Measurements from ENCODE around the gene DDIT3.
"Not testable (repeated sequence)": the region's sequence is repeated elsewhere in the genome, so short reads cannot be mapped to it uniquely, and the experiment has no call there.

Gene DDIT3

GRCh38 chr12:57511588-57512325 is 8.6 kb downstream of the DDIT3 start:
- no peak for DNase-seq

- no peak for DNase-seq
Observed at GRCh38 chr12:57511161-57511560, 9.2 kb downstream of the DDIT3 start.

- not testable (repeated sequence) for DNase-seq
Observed at GRCh38 chr12:57507796-57508195, 12.5 kb downstream of the DDIT3 start.

- not testable (repeated sequence) for DNase-seq
Observed at GRCh38 chr12:57506541-57506940, 13.8 kb downstream of the DDIT3 start.

GRCh38 chr12:57502311-57502969 is 17.9 kb downstream of the DDIT3 start:
- DNase-seq = not testable (repeated sequence)

GRCh38 chr12:57500213-57500612 is 20.1 kb downstream of the DDIT3 start:
- no peak for DNase-seq

DNA sequence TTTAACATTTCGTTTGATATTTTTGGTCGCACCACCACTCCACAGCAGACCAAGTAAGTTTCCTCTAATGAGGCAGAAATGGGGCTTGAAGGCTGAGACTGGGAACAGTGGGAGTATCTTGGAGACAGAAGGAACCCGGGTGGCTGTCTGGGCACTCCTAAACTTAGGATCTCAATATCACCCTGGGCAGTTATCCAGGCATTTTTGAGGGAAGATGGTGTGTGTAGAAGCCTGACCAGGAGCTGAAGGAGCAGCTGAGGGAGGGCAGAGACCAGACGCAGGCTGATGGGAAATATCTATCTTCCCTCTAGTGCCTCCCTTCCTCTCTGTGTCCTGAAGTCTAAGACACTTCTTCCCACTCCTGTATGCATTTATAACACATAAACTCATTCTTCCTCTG is 21.7 kb downstream of the DDIT3 start:
- no peak for DNase-seq

DNA sequence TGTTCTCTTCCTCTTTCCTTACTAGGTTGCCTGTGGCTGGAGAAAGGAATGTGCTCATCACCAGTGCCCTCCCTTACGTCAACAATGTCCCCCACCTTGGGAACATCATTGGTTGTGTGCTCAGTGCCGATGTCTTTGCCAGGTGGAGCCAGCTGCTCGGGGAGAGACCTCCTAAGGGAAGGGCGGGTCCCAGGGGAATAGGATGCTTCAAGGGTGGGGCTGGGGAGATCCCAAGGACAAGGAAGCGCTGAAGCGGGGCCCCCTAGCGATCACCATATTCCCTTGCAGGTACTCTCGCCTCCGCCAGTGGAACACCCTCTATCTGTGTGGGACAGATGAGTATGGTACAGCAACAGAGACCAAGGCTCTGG is 22.2 kb downstream of the DDIT3 start:
- no peak for DNase-seq

DNA sequence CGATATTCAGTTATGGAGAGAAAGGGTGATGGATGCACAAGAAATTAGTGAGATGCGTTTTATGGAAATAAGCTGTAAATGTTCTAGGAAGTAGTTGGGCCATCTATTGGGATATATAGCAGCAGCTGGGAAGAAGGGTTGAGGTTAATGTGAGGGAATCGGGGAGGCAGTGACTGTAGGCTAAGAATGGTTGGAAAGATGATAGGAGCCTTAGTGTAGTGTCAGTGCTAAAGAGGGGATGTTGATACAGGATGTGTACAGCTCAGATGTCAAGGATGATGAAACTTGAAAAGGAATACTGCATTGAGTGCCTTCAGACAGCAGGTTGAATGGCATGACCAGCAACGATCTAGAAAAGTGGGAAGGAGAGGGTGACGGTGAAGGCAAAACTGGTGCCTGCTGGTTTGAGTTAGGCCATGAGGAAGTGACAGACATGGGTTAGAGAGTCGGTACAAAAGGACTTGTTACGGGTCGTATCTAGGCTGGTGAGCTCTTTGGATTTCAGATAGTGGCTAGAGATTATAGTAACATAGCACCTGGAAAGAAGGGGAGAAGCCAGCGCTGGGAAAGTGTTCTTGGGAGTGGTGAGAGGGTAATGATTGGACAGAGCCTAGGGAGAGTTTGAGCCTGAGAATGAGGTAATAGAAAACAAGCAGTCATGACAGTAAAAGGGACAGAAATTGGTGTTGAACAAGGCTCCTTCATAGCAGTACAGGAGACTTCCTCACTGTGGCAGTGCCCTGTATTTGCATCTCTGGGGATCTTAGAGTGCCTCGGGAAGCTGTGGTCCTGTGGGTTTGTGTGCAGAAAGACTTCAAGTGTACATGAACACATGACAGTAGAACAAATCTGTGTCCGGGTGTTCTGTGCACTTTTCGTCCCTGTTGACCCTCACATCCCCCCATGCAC is 22.8 kb downstream of the DDIT3 start:
- DNase-seq = no peak

- no peak for DNase-seq
Observed at GRCh38 chr12:57496822-57497221, 23.5 kb downstream of the DDIT3 start.

GRCh38 chr12:57495051-57495701 is 25.1 kb downstream of the DDIT3 start:
- DNase-seq = not testable (repeated sequence)

DNA sequence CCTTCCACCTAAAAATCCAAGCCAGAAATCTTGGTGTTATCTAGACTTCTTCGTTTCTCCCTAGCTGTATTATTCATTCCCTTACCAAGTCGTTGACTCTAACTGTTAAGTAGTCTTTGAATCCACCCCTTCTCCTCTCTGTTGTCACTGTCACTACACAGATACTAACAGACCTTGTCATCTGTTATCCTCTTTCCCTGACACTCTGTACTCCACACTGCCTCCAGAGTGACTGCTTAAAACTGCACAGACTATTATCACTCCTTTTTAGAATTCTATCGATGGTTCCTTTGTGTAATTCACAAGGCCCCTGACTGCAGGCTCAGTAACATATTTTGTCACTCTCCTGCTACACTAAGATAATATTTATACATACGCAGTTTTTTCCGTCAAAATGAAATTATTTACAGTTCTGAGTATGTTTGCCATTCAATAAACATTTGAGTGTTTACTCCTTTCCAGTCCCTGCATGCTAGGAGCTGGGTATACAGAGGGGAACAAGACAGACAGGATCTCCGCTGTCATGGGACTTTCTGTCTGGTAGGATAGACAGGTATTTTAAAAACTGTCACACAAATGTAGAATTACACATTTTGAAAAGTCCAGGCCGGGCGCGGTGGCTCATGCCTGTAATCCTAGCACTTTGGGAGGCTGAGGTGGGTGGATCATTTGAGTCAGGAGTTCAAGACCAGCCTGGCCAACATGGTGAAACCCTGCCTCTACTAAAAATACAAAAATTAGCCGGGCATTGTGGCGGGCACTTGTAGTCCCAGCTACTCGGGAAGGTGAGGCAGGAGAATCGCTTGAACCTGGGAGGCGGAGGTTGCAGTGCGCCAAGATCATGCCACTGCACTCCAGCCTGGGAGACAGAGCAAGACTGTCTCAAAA is 28.7 kb downstream of the DDIT3 start:
- DNase-seq = no peak

GRCh38 chr12:57490126-57490525 is 30.2 kb downstream of the DDIT3 start:
- no peak for DNase-seq

DNA sequence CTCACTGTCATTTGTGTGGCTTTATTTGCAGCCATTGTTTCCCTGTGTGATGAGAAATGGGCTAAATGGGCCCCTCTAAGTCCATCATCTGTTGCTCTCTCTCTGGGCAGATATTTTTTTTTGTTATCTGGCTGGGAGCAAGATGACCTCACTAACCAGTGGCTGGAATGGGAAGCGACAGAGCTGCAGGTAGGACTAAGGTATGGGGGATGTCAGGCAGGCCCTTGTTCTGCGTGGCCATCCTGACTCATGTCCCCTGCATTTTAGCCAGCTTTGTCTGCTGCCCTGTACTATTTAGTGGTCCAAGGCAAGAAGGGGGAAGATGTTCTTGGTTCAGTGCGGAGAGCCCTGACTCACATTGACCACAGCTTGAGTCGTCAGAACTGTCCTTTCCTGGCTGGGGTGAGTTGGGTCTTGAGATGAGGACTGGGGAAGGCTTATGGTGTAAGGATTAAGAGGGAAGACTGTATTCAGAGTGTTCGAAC is 31.1 kb downstream of the DDIT3 start:
- no peak for DNase-seq

DNA sequence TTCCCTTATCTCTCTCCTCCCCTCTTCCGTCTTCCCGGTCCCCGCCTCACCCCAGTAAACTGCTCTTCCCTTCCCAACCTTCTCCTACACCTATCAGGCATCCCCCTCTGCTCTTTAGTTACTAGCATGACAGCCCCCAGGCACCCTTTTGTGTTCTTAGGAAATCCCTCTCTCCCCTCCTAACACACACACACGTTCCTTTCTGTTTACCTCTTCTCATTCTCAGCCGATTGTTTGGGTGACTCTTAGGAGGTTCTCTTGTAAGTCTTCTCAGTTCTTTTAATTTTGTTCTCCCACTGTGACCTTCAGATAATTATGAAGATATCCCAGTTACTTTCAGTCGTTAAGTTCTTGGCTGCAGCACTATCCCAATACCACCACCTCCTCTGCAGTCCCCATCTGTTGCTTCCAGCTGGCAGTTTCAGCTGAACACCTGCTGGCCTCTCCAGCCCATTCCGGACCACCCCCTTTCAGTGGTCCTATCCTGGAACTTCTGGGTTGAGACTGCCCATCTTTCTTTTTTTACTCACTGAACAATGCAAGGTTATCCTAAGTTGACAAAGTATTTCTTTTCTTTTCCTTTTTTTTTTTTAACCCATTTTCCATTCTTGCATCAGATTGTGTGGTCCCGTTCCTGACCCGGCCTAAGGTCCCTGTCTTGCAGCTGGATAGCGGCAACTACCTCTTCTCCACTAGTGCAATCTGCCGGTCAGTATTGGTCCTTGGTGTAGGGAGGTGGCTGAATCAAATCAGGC is 31.7 kb downstream of the DDIT3 start:
- no peak for DNase-seq

DNA sequence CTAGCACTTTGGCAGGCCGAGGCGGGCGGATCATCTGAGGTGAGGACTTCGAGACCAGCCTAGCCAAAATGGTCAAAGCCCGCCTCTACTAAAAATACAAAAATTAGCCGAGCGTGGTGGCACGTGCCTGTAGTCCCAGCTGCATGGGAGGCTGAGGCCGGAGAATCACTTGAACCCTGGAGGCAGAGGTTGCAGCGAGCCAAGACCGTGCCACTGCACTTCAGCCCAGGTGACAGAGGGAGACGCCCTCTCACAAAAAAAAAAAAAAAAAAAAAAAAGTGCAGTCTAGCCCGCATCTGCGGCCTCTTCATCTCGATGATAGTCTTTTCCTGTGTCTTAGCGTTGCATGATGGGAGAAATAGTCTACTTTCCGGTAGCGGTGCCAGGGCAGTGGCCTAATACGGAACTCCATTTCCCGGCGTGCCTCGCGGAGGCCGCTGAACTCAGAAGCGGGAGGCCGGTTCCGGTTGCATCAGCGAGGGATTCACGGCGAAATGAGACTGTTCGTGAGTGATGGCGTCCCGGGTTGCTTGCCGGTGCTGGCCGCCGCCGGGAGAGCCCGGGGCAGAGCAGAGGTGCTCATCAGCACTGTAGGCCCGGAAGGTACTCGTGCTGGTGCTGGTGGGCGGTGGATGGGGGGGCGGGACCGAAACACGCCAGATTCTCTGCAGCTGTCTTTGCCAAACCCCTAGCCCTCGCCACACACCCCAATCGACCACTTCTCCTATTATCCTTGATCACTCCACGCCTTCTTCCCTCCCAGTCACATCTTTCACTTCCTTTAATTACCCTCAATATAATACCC is 32.5 kb downstream of the DDIT3 start, which contains the start of gene MARS1:
MARS1 (plus strand) TSS at position 472 of the 805 bp plus-strand sequence; CDS start at position 495, 23 bp downstream.
- peak; percentile 97 for DNase-seq

- no peak for DNase-seq
Observed at GRCh38 chr12:57487055-57487596, 33.2 kb downstream of the DDIT3 start.

DNA sequence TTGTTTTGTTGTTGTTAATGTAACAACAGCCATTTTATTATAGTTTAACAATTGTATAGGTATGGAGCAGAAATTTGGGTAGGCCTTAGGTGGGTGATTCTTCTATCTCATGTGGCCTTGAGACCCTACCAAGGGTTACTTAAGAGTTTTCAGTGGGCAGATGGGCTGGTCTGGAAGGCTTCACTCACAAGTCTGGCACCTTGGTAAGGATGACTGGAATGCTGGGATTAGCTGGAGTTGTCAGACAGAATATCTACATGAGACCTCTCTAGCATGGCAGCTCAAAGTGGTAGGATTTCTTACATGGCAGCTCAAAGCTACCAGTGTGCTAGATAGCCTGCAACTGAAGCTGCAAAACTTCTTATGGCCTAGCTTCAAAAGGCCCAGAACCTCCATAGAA is 34.6 kb downstream of the DDIT3 start:
- DNase-seq = no peak

DNA sequence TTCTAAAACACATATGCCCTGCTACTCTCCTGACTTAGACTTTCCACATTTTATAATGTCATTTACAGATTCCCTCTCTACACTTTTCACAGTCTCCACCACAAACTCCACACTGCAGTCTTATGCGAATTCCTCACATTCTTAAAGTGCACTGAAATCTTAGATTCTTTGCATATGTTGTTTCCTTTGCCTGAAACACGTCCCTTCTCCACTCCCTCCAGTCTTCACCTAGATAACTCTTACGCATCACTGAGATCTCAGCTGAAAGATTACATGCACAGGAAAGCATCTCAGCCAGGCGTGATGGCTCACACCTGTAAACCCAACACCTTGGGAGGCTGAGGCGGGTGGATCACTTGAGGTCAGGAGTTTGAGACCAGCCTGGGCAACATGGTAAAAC is 36.8 kb downstream of the DDIT3 start:
- no peak for DNase-seq

- DNase-seq = no peak
Observed at GRCh38 chr12:57481671-57482070, 38.6 kb downstream of the DDIT3 start.
